NCI-H146 (cell line): ENCODE results near the gene CCDC71.

Experiments used
- DNase-seq: peaks from one replicate; lab custom pipeline; 2025; lab: John Stamatoyannopoulos, UW

CCDC71 gene

GRCh38 chr3:49165771-49166751, at the start of gene CCDC71:
CCDC71 (minus strand) TSS chr3:49166331; CDS start chr3:49164208, 2,123 bp downstream.
- peak; percentile 75 for DNase-seq

GRCh38 chr3:49213998-49214397, 47.9 kb upstream of the CCDC71 start:
- DNase-seq: no peak

GRCh38 chr3:49213541-49213943, 47.4 kb upstream of the CCDC71 start:
- no peak for DNase-seq

GRCh38 chr3:49199900-49200281, 33.8 kb upstream of the CCDC71 start:
- DNase-seq: no peak

- DNase-seq: no peak
Measured at GRCh38 chr3:49199239-49199899, 33.2 kb upstream of the CCDC71 start.

GRCh38 chr3:49198611-49199230, 32.6 kb upstream of the CCDC71 start:
- no peak for DNase-seq

- DNase-seq: no peak
Measured at GRCh38 chr3:49198161-49198560, 32.0 kb upstream of the CCDC71 start.

GRCh38 chr3:49191741-49192140, 25.6 kb upstream of the CCDC71 start:
- no peak for DNase-seq

- no peak for DNase-seq
Measured at GRCh38 chr3:49183873-49184272, 17.7 kb upstream of the CCDC71 start.

- DNase-seq: no peak
Measured at GRCh38 chr3:49182682-49183081, 16.6 kb upstream of the CCDC71 start.

- no peak for DNase-seq
Measured at GRCh38 chr3:49181351-49181750, 15.2 kb upstream of the CCDC71 start.

GRCh38 chr3:49180116-49180515, 14.0 kb upstream of the CCDC71 start:
- no peak for DNase-seq

GRCh38 chr3:49177073-49177472, 10.9 kb upstream of the CCDC71 start:
- no peak for DNase-seq

- DNase-seq: no peak
Measured at GRCh38 chr3:49175530-49175929, 9.4 kb upstream of the CCDC71 start.

GRCh38 chr3:49174397-49174985, 8.4 kb upstream of the CCDC71 start:
- no peak for DNase-seq

GRCh38 chr3:49173792-49174170, 7.7 kb upstream of the CCDC71 start:
- DNase-seq: peak; percentile 56

GRCh38 chr3:49173116-49173791, 7.1 kb upstream of the CCDC71 start:
- peak; percentile 65 for DNase-seq

GRCh38 chr3:49172551-49173041, 6.5 kb upstream of the CCDC71 start:
- DNase-seq: no peak

GRCh38 chr3:49171775-49172500, 5.8 kb upstream of the CCDC71 start:
- no peak for DNase-seq

- peak; percentile 69 for DNase-seq
Measured at GRCh38 chr3:49171119-49171774, 5.1 kb upstream of the CCDC71 start, which contains the start of gene KLHDC8B. KLHDC8B (plus strand) TSS chr3:49171598; CDS start chr3:49172770, 1,172 bp downstream.
